ENCODE data around the gene LRRC58.
A peak's percentile ranks its signal among the peaks of the same experiment; 100 is the strongest.
"Not testable (repeated sequence)": the region's sequence is repeated elsewhere in the genome, so short reads cannot be mapped to it uniquely, and the experiment has no call there.

The LRRC58 gene

GRCh38 chr3:120348991-120349854 lies at the start of gene LRRC58:
TSS of gene LRRC58 (minus strand) at chr3:120349354. CDS start at chr3:120349243, 111 bp downstream.
- peak; percentile 76 for DNase-seq

- DNase-seq: no peak
Measured at GRCh38 chr3:120396469-120396868, 47.3 kb upstream of the LRRC58 start.

- no peak for DNase-seq
Measured at GRCh38 chr3:120394347-120394746, 45.2 kb upstream of the LRRC58 start.

GRCh38 chr3:120393761-120394160 lies 44.6 kb upstream of the LRRC58 start:
- DNase-seq: no peak

- DNase-seq: no peak
Measured at GRCh38 chr3:120393243-120393642, 44.1 kb upstream of the LRRC58 start.

- DNase-seq: no peak
Measured at GRCh38 chr3:120382941-120383447, 33.8 kb upstream of the LRRC58 start.

- DNase-seq: no peak
Measured at GRCh38 chr3:120381503-120381902, 32.3 kb upstream of the LRRC58 start.

- not testable (repeated sequence) for DNase-seq
Measured at GRCh38 chr3:120377948-120378347, 28.8 kb upstream of the LRRC58 start.

GRCh38 chr3:120370463-120370862 lies 21.3 kb upstream of the LRRC58 start:
- DNase-seq: no peak

- no peak for DNase-seq
Measured at GRCh38 chr3:120369037-120369467, 19.9 kb upstream of the LRRC58 start.

GRCh38 chr3:120368172-120368571 lies 19.0 kb upstream of the LRRC58 start:
- no peak for DNase-seq

- DNase-seq: no peak
Measured at GRCh38 chr3:120364821-120365220, 15.7 kb upstream of the LRRC58 start.

GRCh38 chr3:120364101-120364500 lies 14.9 kb upstream of the LRRC58 start:
- DNase-seq: no peak

GRCh38 chr3:120357807-120358206 lies 8.7 kb upstream of the LRRC58 start:
- no peak for DNase-seq

- no peak for DNase-seq
Measured at GRCh38 chr3:120355486-120355885, 6.3 kb upstream of the LRRC58 start.

- DNase-seq: no peak
Measured at GRCh38 chr3:120353463-120353862, 4.3 kb upstream of the LRRC58 start.

GRCh38 chr3:120352017-120352416 lies 2.9 kb upstream of the LRRC58 start:
- DNase-seq: no peak

GRCh38 chr3:120350401-120350941 lies 1.3 kb upstream of the LRRC58 start:
- DNase-seq: peak; percentile 33

- DNase-seq: no peak
Measured at GRCh38 chr3:120349855-120350125, 636 bp upstream of the LRRC58 start.

GRCh38 chr3:120348065-120348990 lies 826 bp downstream of the LRRC58 start:
- peak; percentile 19 for DNase-seq

- no peak for DNase-seq
Measured at GRCh38 chr3:120344349-120344748, 4.8 kb downstream of the LRRC58 start.

- DNase-seq: no peak
Measured at GRCh38 chr3:120341658-120342346, 7.4 kb downstream of the LRRC58 start.

GRCh38 chr3:120339362-120339761 lies 9.8 kb downstream of the LRRC58 start:
- no peak for DNase-seq
